ENCODE data around the gene DLL1. TPM values are rescaled to one million over a fixed set of nuclear protein-coding genes. Genes with fewer than 3 reads are reported as not detected.

The DLL1 gene
- polyA plus RNA-seq, 3 donors = 0.17 TPM; not detected in 2

DNA sequence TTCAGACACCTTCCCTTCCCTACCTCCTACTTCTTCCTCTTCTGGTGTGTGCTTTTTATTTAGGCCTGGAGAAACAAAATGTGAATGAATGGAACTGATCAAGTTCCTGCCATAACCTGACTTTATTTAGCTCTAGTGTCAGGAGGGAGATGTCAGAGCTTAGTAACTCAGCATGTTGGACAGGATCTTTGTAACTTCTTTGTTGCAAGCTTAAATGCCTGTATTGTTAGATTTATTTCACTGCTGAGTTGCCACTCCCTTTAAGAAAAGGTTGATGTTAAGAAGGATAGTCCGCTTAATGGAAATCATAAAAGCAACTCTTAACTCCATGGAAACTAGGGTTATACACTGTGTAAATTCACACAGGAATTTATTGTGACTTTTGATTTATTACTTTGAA, 17.9 kb upstream of the DLL1 start:
- no CpG with 5 or more reads among the region's 1 CpG for WGBS (ENCODE audit: insufficient coverage)
- Mint-ChIP-seq H3K36me3 (peaks cover 19 to 26% of the 10 kb centered on the region in 2 donors), H3K27ac (no peak overlapping the region), H3K4me3 (no peak overlapping the region), H3K27me3 (ENCODE audit: low read depth in 3 of 3) (peaks cover 0 to 14% (median 11%) of the 10 kb centered on the region in 3 donors), H3K4me1 (peaks cover 49% of the 10 kb centered on the region), H3K9me3 (no peaks in the 10 kb centered on the region)
- Histone ChIP-seq H3K79me2 (ENCODE audit: insufficient read depth, low read length) (peaks cover 71% of the 10 kb centered on the region), H3K36me3 (replicated peaks in 1 of 2; ENCODE audit: control insufficient read depth in 1 of 2, insufficient read depth in 2 of 2, low read length in 2 of 2) (peaks cover 0 to 12% of the 10 kb centered on the region in 2 donors), H3K9me3 (replicated peaks in 1 of 2; ENCODE audit: control insufficient read depth in 1 of 2, insufficient read depth in 1 of 2, low read length in 2 of 2) (no peaks in the 10 kb centered on the region), H3K4me2 (replicated peaks; ENCODE audit: extremely low read depth, low read length, poor library complexity, severe bottlenecking) (no peak overlapping the region), H4K20me1 (ENCODE audit: insufficient read depth, low read length) (peaks cover 41% of the 10 kb centered on the region), H3K4me1 (ENCODE audit: control insufficient read depth in 1 of 2, insufficient read depth in 2 of 2, low read length in 2 of 2) (peaks cover 24 to 28% of the 10 kb centered on the region in 2 donors), H3K27ac (ENCODE audit: low read depth in 1 of 2, low read length in 2 of 2) (no peak overlapping the region), H3K4me3 (replicated peaks in 1 of 3; ENCODE audit: low read depth in 2 of 3, low read length in 3 of 3) (no peak overlapping the region), H3K9ac (ENCODE audit: insufficient read depth, low read length, poor library complexity, severe bottlenecking) (no peak overlapping the region), H2AFZ (ENCODE audit: insufficient read depth, low read depth, low read length, poor library complexity, severe bottlenecking) (no peak overlapping the region), H3K27me3 (ENCODE audit: control insufficient read depth in 2 of 2, insufficient read depth in 2 of 2, low read length in 2 of 2) (peaks cover 2 to 5% of the 10 kb centered on the region in 2 donors)
- DNase-seq = no peak
- intact Hi-C loops (cut with micrococcal nuclease) = loop anchor here (5.0 kb wide), 3 partner anchors 244 to 606 kb away; partner anchors contain the start of genes PSMB1 (in 2 of the 2), TBP (in 2 of the 2), C6orf120 (in 1 of the 2) and WDR27 (in 1 of the 2)
- TF ChIP-seq, protein P1, sequence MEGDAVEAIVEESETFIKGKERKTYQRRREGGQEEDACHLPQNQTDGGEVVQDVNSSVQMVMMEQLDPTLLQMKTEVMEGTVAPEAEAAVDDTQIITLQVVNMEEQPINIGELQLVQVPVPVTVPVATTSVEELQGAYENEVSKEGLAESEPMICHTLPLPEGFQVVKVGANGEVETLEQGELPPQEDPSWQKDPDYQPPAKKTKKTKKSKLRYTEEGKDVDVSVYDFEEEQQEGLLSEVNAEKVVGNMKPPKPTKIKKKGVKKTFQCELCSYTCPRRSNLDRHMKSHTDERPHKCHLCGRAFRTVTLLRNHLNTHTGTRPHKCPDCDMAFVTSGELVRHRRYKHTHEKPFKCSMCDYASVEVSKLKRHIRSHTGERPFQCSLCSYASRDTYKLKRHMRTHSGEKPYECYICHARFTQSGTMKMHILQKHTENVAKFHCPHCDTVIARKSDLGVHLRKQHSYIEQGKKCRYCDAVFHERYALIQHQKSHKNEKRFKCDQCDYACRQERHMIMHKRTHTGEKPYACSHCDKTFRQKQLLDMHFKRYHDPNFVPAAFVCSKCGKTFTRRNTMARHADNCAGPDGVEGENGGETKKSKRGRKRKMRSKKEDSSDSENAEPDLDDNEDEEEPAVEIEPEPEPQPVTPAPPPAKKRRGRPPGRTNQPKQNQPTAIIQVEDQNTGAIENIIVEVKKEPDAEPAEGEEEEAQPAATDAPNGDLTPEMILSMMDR (IDR thresholded peaks at IDR 0.05) = no peak

DNA sequence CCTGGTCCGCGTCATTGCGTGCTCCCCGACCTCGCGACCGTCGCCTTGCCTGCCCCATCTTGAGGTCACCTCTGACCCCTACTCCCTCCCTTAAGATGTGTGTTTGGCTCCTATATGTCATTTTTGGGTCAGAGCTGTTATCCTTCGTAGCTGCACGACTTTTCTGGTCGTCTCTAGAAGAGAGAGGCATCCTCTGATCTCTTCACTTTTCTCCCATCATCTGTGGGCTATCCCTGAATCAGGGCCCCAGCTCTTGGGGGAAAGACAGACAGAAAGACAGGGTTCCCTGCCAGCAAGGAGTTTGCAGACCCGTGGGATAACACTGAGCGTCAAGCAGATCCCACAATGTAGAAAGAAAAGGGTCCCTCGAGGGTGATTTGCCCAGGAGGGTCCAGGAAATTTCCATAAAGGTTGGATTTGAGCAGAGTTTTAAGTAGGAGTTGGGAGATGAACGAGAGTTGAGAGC, 16.2 kb upstream of the DLL1 start:
- Histone ChIP-seq H3K9me3 (replicated peaks in 1 of 2; ENCODE audit: control insufficient read depth in 1 of 2, insufficient read depth in 1 of 2, low read length in 2 of 2) (no peaks in the 10 kb centered on the region), H3K9ac (ENCODE audit: insufficient read depth, low read length, poor library complexity, severe bottlenecking) (peak overlapping the region; percentile 96), H3K4me2 (replicated peaks; ENCODE audit: extremely low read depth, low read length, poor library complexity, severe bottlenecking) (peak overlapping the region; percentile 95), H3K36me3 (replicated peaks in 1 of 2; ENCODE audit: control insufficient read depth in 1 of 2, insufficient read depth in 2 of 2, low read length in 2 of 2) (peaks cover 0 to 12% of the 10 kb centered on the region in 2 donors), H3K79me2 (ENCODE audit: insufficient read depth, low read length) (peaks cover 55% of the 10 kb centered on the region), H3K4me3 (replicated peaks in 1 of 3; ENCODE audit: low read depth in 2 of 3, low read length in 3 of 3) (peak overlapping the region; percentile 79 to 89 (median 83)), H3K4me1 (ENCODE audit: control insufficient read depth in 1 of 2, insufficient read depth in 2 of 2, low read length in 2 of 2) (peaks cover 24 to 28% of the 10 kb centered on the region in 2 donors), H3K27me3 (ENCODE audit: control insufficient read depth in 2 of 2, insufficient read depth in 2 of 2, low read length in 2 of 2) (peaks cover 4 to 5% of the 10 kb centered on the region in 2 donors), H3K27ac (ENCODE audit: low read depth in 1 of 2, low read length in 2 of 2) (peak overlapping the region; percentile 90 to 99), H4K20me1 (ENCODE audit: insufficient read depth, low read length) (peaks cover 25% of the 10 kb centered on the region), H2AFZ (ENCODE audit: insufficient read depth, low read depth, low read length, poor library complexity, severe bottlenecking) (peak overlapping the region; percentile 84)
- Mint-ChIP-seq H3K9me3 (peaks cover 0 to 3% (median 2%) of the 10 kb centered on the region in 7 donors), H3K4me1 (peaks cover 43% of the 10 kb centered on the region), H3K4me3 (peak overlapping the region; percentile 89 to 99), H3K27me3 (ENCODE audit: low read depth in 3 of 3) (peaks cover 8 to 16% (median 14%) of the 10 kb centered on the region in 3 donors), H3K27ac (peak overlapping the region; percentile 96 to 99 (median 99)), H3K36me3 (peaks cover 14 to 20% of the 10 kb centered on the region in 2 donors)
- 12% methylated on average over 12 of the region's 15 CpGs for WGBS (ENCODE audit: insufficient coverage)
- TF ChIP-seq, protein P1 (IDR thresholded peaks at IDR 0.05) = no peak
- no peak for DNase-seq
- intact Hi-C loops (cut with micrococcal nuclease) = loop anchor here (5.0 kb wide), 3 partner anchors 245 to 605 kb away; partner anchors contain the start of genes PSMB1 (in 2 of the 2), TBP (in 2 of the 2), C6orf120 (in 1 of the 2) and WDR27 (in 1 of the 2)
